Endodermal cell (in vitro differentiated cells): Measurements from ENCODE around the gene YBX2. TPM values are rescaled to one million over a fixed set of nuclear protein-coding genes. Genes with fewer than 3 reads are reported as not detected.
"Not testable (repeated sequence)": the region's sequence is repeated elsewhere in the genome, so short reads cannot be mapped to it uniquely, and the experiment has no call there.

Experiments used
- DNase-seq: peaks from one replicate; pipeline ENCODE4 v3.0.0-alpha.2; 2017
- H3K27ac ChIP-seq: 2 replicates; pipeline ENCODE4 v1.5.1; 2013; ENCODE audit warnings: mild to moderate bottlenecking, low read depth, low read length, moderate library complexity
- H3K27me3 ChIP-seq: 2 replicates; pipeline ENCODE4 v1.6.1; 2013; ENCODE audit warnings: mild to moderate bottlenecking, low read length, moderate library complexity; ENCODE audit not compliant: insufficient read depth, control insufficient read depth, poor library complexity, severe bottlenecking
- H3K36me3 ChIP-seq: 2 replicates; pipeline ENCODE4 v1.7.0; 2013; ENCODE audit warnings: mild to moderate bottlenecking, low read length, moderate library complexity; ENCODE audit not compliant: control insufficient read depth, insufficient read depth
- H3K4me1 ChIP-seq: one replicate; pipeline ENCODE4 v1.7.0; 2013; ENCODE audit warnings: low read length; ENCODE audit not compliant: control insufficient read depth, insufficient read depth
- H3K4me3 ChIP-seq: 2 replicates; pipeline ENCODE4 v1.5.1; 2013; ENCODE audit warnings: mild to moderate bottlenecking, low read length, moderate library complexity
- H3K9ac ChIP-seq: 2 replicates; pipeline ENCODE4 v1.6.1; 2013; ENCODE audit warnings: mild to moderate bottlenecking, low read length, moderate library complexity; ENCODE audit not compliant: poor library complexity, severe bottlenecking; ENCODE audit errors: extremely low read depth
- H3K9me3 ChIP-seq: 2 replicates; pipeline ENCODE4 v1.6.1; 2013; ENCODE audit warnings: mild to moderate bottlenecking, low read length, moderate library complexity; ENCODE audit not compliant: control insufficient read depth
- H3K27ac Mint-ChIP-seq: 2 replicates; pipeline ENCODE4 v1.8.0; 2020; ENCODE audit warnings: mixed read lengths
- H3K27me3 Mint-ChIP-seq: 2 replicates; pipeline ENCODE4 v1.8.0; 2021; ENCODE audit warnings: mild to moderate bottlenecking, mixed read lengths; ENCODE audit not compliant: insufficient read depth
- H3K36me3 Mint-ChIP-seq: 2 replicates; pipeline ENCODE4 v1.8.0; 2020; ENCODE audit warnings: low read depth, mixed read lengths
- H3K4me1 Mint-ChIP-seq: 2 replicates; pipeline ENCODE4 v1.8.0; 2020; ENCODE audit warnings: mixed read lengths
- H3K4me3 Mint-ChIP-seq: 2 replicates; pipeline ENCODE4 v1.8.0; 2020; ENCODE audit warnings: mild to moderate bottlenecking, moderate library complexity, mixed read lengths
- H3K9me3 Mint-ChIP-seq: 2 replicates; pipeline ENCODE4 v1.8.0; 2020; ENCODE audit warnings: mild to moderate bottlenecking, mixed read lengths
- WGBS, 2 experiments: methylation state at CpG; one replicate each; pipeline versions ENCODE4 v1.1.5 to v1.1.7; 2013; ENCODE audit warnings: missing lambda C conversion rate in 2 of 2, mixed read lengths in 1 of 2; ENCODE audit not compliant: insufficient coverage in 1 of 2, insufficient read length in 1 of 2; 5-methylcytosine and 5-hydroxymethylcytosine counted together
- total RNA-seq, 2 donors: library from RNA; stranded (reverse); fragmentation: NEBNext Ultra II Directional in 1 of 2; extraction: Animal tissue kit (Norgen Biotek cat#: 25700) in 1 of 2; gene quantifications; 2 replicates in 1 of 2; 3 replicates in 1 of 2; pipeline ENCODE4 v1.2.1, GENCODE V29; 2021
- TF ChIP-seq, protein P1 (sequence below): fragments of 200-600 bp; sonication (generic); conservative IDR thresholded peaks from 2 replicates; pipeline ENCODE4 v1.5.0; 2021; ENCODE audit warnings: antibody characterized with exemption, mild to moderate bottlenecking

YBX2 gene
- total RNA-seq, 2 donors from 2014 or later, result 6.6 to 15.9 TPM

DNA sequence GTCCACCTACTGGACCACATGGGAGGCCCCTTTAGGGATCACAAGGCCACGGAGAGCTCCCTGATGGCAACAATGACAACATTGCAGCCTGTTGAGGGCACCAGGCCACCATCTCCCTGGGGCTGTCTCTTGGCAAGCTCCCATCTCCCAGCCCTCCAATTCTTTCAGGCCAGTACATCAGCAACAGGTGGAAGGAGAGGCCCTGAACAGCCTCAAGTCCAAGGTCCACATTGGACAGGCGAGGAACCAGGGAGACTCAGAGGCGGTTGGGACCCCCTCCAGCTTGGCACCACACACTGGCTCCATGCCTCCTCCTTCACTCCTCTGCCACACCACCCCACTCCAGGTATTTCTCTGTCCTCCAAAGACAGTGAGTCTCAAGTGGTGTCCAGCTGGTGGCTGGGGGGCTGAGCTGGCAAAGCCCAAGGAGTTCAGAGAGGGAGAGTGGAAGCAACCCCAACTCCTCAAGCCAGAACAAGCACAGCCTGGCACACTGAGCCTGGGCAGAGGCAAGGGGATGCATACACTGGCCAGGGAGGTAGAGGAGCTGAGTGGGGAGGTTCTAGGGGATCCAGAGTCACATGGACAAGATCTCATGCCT is 40.6 kb upstream of the YBX2 start:
- H3K36me3 ChIP-seq, result no peaks in the 10 kb centered on the region
- no peaks in the 10 kb centered on the region for H3K27me3 ChIP-seq
- TF ChIP-seq, protein P1, sequence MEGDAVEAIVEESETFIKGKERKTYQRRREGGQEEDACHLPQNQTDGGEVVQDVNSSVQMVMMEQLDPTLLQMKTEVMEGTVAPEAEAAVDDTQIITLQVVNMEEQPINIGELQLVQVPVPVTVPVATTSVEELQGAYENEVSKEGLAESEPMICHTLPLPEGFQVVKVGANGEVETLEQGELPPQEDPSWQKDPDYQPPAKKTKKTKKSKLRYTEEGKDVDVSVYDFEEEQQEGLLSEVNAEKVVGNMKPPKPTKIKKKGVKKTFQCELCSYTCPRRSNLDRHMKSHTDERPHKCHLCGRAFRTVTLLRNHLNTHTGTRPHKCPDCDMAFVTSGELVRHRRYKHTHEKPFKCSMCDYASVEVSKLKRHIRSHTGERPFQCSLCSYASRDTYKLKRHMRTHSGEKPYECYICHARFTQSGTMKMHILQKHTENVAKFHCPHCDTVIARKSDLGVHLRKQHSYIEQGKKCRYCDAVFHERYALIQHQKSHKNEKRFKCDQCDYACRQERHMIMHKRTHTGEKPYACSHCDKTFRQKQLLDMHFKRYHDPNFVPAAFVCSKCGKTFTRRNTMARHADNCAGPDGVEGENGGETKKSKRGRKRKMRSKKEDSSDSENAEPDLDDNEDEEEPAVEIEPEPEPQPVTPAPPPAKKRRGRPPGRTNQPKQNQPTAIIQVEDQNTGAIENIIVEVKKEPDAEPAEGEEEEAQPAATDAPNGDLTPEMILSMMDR, result no peak
- Mint-ChIP-seq H3K4me3 (no peak overlapping the region), H3K4me1 (peaks cover 10% of the 10 kb centered on the region), H3K36me3 (no peaks in the 10 kb centered on the region), H3K9me3 (no peaks in the 10 kb centered on the region), H3K27me3 (no peaks in the 10 kb centered on the region), H3K27ac (no peak overlapping the region)
- no peaks in the 10 kb centered on the region for H3K4me1 ChIP-seq
- no peak for DNase-seq
- no peak overlapping the region for H3K9ac ChIP-seq
- no peak overlapping the region for H3K27ac ChIP-seq
- H3K9me3 ChIP-seq, result no peaks in the 10 kb centered on the region
- 86 to 95% methylated on average over 2 to 3 of the region's 3 CpGs for WGBS, 2 experiments
- no peak overlapping the region for H3K4me3 ChIP-seq

DNA sequence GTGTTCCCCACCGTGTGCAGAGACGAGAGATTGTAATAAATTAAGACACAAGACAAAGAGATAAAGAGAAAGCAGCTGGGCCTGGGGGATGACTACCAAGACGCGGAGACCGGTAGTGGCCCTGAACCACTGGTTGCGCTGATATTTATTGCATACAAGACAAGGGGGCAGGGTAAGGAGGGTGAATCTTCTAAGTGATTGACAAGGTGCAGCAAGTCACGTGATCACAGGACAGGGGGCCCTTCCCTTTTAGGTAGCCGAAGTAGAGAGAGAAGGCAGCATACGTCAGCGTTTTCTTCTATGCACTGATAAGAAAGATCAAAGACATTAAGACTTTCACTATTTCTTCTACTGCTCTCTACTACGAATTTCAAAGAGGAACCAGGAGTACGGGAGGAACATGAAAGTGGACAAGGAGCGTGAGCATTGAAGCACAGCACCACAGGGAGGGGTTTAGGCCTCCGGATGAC is 38.2 kb upstream of the YBX2 start:
- H3K27ac ChIP-seq, H3K27ac Mint-ChIP-seq, H3K9me3 Mint-ChIP-seq, H3K4me3 ChIP-seq, H3K4me1 ChIP-seq, H3K36me3 Mint-ChIP-seq, H3K36me3 ChIP-seq, DNase-seq, H3K4me3 Mint-ChIP-seq, H3K27me3 Mint-ChIP-seq, H3K27me3 ChIP-seq, H3K9ac ChIP-seq, H3K9me3 ChIP-seq: not testable (repeated sequence)
- 86 to 89% methylated on average over 6 to 13 of the region's 14 CpGs for WGBS, 2 experiments
- H3K4me1 Mint-ChIP-seq, result peaks cover 20% of the 10 kb centered on the region

DNA sequence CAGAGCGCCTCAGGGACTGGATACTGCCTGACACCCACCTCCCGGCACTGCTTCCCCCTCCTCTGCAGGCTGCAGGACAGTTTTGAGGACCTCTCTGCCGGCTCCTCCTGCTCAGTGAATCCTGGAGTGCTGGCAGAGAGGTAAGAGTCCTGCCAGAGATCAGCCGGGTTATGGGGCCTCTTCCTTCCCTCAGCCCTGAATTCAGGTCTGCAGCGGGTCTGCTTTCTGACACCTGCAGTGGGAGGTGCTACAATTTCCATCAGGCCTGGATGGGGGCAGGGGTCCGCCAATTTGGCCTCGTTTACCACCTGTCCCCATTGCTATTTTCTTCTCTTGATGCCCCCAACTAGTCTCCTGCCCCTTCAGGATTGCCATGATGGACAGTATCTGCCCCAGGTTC is 37.7 kb upstream of the YBX2 start:
- Histone ChIP-seq H3K4me1 (no peaks in the 10 kb centered on the region), H3K9ac (no peak overlapping the region), H3K4me3 (no peak overlapping the region), H3K27ac (no peak overlapping the region), H3K9me3 (no peaks in the 10 kb centered on the region), H3K36me3 (no peaks in the 10 kb centered on the region), H3K27me3 (no peaks in the 10 kb centered on the region)
- TF ChIP-seq, protein P1, result no peak
- H3K4me3 Mint-ChIP-seq, result no peak overlapping the region
- no peaks in the 10 kb centered on the region for H3K9me3 Mint-ChIP-seq
- no peaks in the 10 kb centered on the region for H3K36me3 Mint-ChIP-seq
- DNase-seq, result no peak
- 68 to 76% methylated on average over 4 to 7 of the region's 7 CpGs for WGBS, 2 experiments
- H3K27ac Mint-ChIP-seq, result no peak overlapping the region
- no peaks in the 10 kb centered on the region for H3K27me3 Mint-ChIP-seq
- peaks cover 17% of the 10 kb centered on the region for H3K4me1 Mint-ChIP-seq

DNA sequence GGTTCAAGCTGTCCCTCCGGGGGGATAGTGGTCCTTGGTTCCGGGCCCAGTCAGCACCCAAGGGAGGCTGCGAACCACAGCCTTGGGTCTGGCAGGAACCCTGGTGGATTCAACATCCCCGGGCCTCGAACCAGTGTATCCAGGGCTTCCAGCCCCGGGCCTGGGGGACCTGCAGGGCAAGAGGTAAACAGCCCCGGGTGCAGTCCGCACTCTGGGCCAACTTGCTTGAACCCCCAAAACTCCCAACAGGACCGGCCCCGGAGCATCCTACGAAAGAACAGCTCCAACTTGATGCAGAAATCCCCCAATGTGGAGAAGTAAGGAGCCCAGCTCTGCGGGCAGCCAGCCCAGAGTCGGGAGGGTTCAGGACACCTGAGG is 36.2 kb upstream of the YBX2 start:
- WGBS, 2 experiments, result 88 to 92% methylated on average over 13 of the region's 13 CpGs
- H3K9ac ChIP-seq, result peak overlapping the region; percentile 71
- no peaks in the 10 kb centered on the region for H3K27me3 ChIP-seq
- peak overlapping the region; percentile 98 for H3K27ac ChIP-seq
- Mint-ChIP-seq H3K4me3 (peak overlapping the region; percentile 81), H3K9me3 (no peaks in the 10 kb centered on the region), H3K4me1 (peaks cover 10% of the 10 kb centered on the region), H3K36me3 (no peaks in the 10 kb centered on the region), H3K27ac (peak overlapping the region; percentile 30), H3K27me3 (no peaks in the 10 kb centered on the region)
- TF ChIP-seq, protein P1, result no peak
- H3K4me3 ChIP-seq, result peak overlapping the region; percentile 82
- peaks cover 6% of the 10 kb centered on the region for H3K36me3 ChIP-seq
- no peaks in the 10 kb centered on the region for H3K4me1 ChIP-seq
- H3K9me3 ChIP-seq, result no peaks in the 10 kb centered on the region
- no peak for DNase-seq
